Adrenal gland (tissue), 12 donors: ENCODE measurements around the gene MYO9B. TPM values are rescaled to one million over a fixed set of nuclear protein-coding genes. Genes with fewer than 3 reads are reported as not detected.

Experiments used
- DNase-seq, 7 donors: peaks; one replicate each; pipeline ENCODE4 v3.0.0-alpha.2; 2019 to 2020
- H3K27ac ChIP-seq, 5 donors: fragments of 200-600 bp; sonication (generic) in 4 of 5; 1 replicate in 3 of 5; 2 replicates in 2 of 5; pipeline versions ENCODE4 v1.5.1 to v1.8.0; 2016 to 2020; ENCODE audit warnings: mild to moderate bottlenecking in 1 of 5
- H3K27me3 ChIP-seq: fragments of 200-600 bp; 2 replicates; pipeline ENCODE4 v1.8.0; 2021
- H3K36me3 ChIP-seq, 2 donors: fragments of 200-600 bp; replicated peaks in 1 of 2; 1 replicate in 1 of 2; 2 replicates in 1 of 2; pipeline versions ENCODE4 v1.5.1 to v1.8.0; 2018 to 2022
- H3K4me1 ChIP-seq, 2 donors: fragments of 200-600 bp; replicated peaks in 1 of 2; 1 replicate in 1 of 2; 2 replicates in 1 of 2; pipeline versions ENCODE4 v1.5.1 to v1.8.0; 2018 to 2021
- H3K4me3 ChIP-seq, 4 donors: fragments of 200-600 bp; sonication (generic) in 3 of 4; one replicate each; pipeline ENCODE4 v1.5.1; 2016 to 2018
- H3K9me3 ChIP-seq, 3 donors: fragments of 200-600 bp; sonication (generic) in 1 of 3; replicated peaks in 1 of 3; 1 replicate in 2 of 3; 2 replicates in 1 of 3; pipeline versions ENCODE4 v1.5.1 to v1.8.0; 2016 to 2021
- CTCF ChIP-seq, 6 experiments: fragments of 450-650 bp in 4 of 6; fragments of 200-600 bp in 2 of 6; sonication (generic) in 1 of 6; IDR thresholded peaks; 1 replicate in 5 of 6; 2 replicates in 1 of 6; pipeline versions ENCODE4 v1.5.1 to v1.8.0; 2016 to 2021; ENCODE audit warnings: antibody characterized with exemption in 6 of 6, mild to moderate bottlenecking in 2 of 6, moderate library complexity in 1 of 6
- POLR2A ChIP-seq, 2 donors: fragments of 450-650 bp; IDR thresholded peaks; one replicate each; pipeline ENCODE4 v1.6.1; 2017; ENCODE audit warnings: antibody characterized with exemption in 2 of 2, mild to moderate bottlenecking in 2 of 2, moderate library complexity in 1 of 2
- WGBS, 4 donors: extraction: QIAGEN DNeasy Blood & Tissue Kit in 2 of 4; methylation state at CpG; one replicate each; pipeline versions ENCODE4 v1.1.5 to v1.1.7; 2013 to 2017; 5-methylcytosine and 5-hydroxymethylcytosine counted together
- intact Hi-C, 2 donors: fragments of 100-400 bp; cut with DNase I; formaldehyde crosslinking; loops; one replicate each; pipeline versions ENCODE4 v1.14.1 to v1.15.0; 2022 to 2023
- polyA plus RNA-seq, 3 donors: library from polyadenylated mRNA; stranded (reverse); fragments of 200-250 nt in 2 of 3; fragments of 350-450 nt in 1 of 3; fragmentation: Illumina TruSeq in 1 of 3; extraction: RNeasy Lipid Tissue Mini Kit (QIAGEN cat#74804) in 1 of 3; gene quantifications; one replicate each; pipeline ENCODE4 v1.2.3, GENCODE V29; 2013 to 2014
- total RNA-seq, 9 donors: library from RNA; depleted of rRNA in 4 of 9; stranded (reverse); fragments of >200 nt in 4 of 9; fragments of 120-200 nt in 1 of 9; fragmentation: NEBNext Ultra II Directional in 1 of 9; extraction: Animal tissue kit (Norgen Biotek cat#: 25700) in 1 of 9; gene quantifications; one replicate each; pipeline versions ENCODE4 v1.1.0 to v1.2.4, GENCODE V29; 2013 to 2023
- donor health status: healthy with polysubstance abuse.
- donor health status: Bipolar disorder and iron deficiency.
- donor health status: DM: yes; HTN: yes; CAD: no.
- donor health status: DM: no; HTN: no; CAD: no.
- donor health status: DM: no; HTN: no; CAD: no.
- donor health status: DM: yes; HTN: yes; CAD: no.

Gene MYO9B
- total and polyA plus RNA-seq, 12 donors: 23.6 to 236 (median 86.3) TPM

GRCh38 chr19:17245535-17245984 lies 170.0 kb downstream of the MYO9B start, which contains the start of gene NR2F6:
Gene NR2F6 (minus strand): TSS chr19:17245919. CDS start chr19:17245220, 699 bp downstream.
- WGBS, 4 donors: 0 to 1% methylated on average over 38 to 68 of the region's 72 CpGs; no CpG with 5 or more reads in 2 of the 4 donors
- TF ChIP-seq POLR2A (IDR thresholded peaks at IDR 0.05) (peak; percentile 23 to 49), CTCF (IDR thresholded peaks at IDR 0.05) (no peak)
- no peaks in the 10 kb centered on the region for H3K27me3 ChIP-seq
- H3K27ac ChIP-seq: peak within 1 kb of the TSS in 4 of 5 donors; percentile 62 to 86 (median 76)
- H3K4me1 ChIP-seq: peaks cover 0 to 22% of the 10 kb centered on the region in 2 donors
- no peaks in the 10 kb centered on the region for H3K36me3 ChIP-seq
- intact Hi-C loops: no loop called here
- H3K9me3 ChIP-seq: no peaks in the 10 kb centered on the region
- peak within 1 kb of the TSS in 3 of 4 donors; percentile 45 to 99 (median 76) for H3K4me3 ChIP-seq
- no peak for DNase-seq

- Histone ChIP-seq H3K4me1 (peaks cover 0 to 22% of the 10 kb centered on the region in 2 donors), H3K27ac (peak overlapping the region in 4 of 5 donors; percentile 49 to 86 (median 64)), H3K27me3 (no peaks in the 10 kb centered on the region), H3K4me3 (peak overlapping the region in 2 of 4 donors; percentile 19 to 99), H3K9me3 (no peaks in the 10 kb centered on the region), H3K36me3 (no peaks in the 10 kb centered on the region)
- TF ChIP-seq POLR2A (IDR thresholded peaks at IDR 0.05): no peak
- TF ChIP-seq CTCF (IDR thresholded peaks at IDR 0.05): no peak
- WGBS, 4 donors: 14 to 33% (median 25%) methylated on average over 16 to 21 of the region's 21 CpGs
- intact Hi-C loops: no loop called here
- peak in 4 of 7 donors; percentile 32 to 58 (median 45) for DNase-seq
These were observed 171.3 kb downstream of the MYO9B start for GRCh38 chr19:17246681-17247425.

GRCh38 chr19:17248011-17248776 lies 172.6 kb downstream of the MYO9B start:
- no peak overlapping the region for H3K4me3 ChIP-seq
- no peak for DNase-seq
- H3K4me1 ChIP-seq: peaks cover 0 to 14% of the 10 kb centered on the region in 2 donors
- peak overlapping the region in 1 of 5 donors; percentile 5 for H3K27ac ChIP-seq
- TF ChIP-seq POLR2A (IDR thresholded peaks at IDR 0.05) (no peak), CTCF (IDR thresholded peaks at IDR 0.05) (no peak)
- no peaks in the 10 kb centered on the region for H3K36me3 ChIP-seq
- intact Hi-C loops: no loop called here
- no peaks in the 10 kb centered on the region for H3K9me3 ChIP-seq
- no peaks in the 10 kb centered on the region for H3K27me3 ChIP-seq
- 48 to 77% (median 65%) methylated on average over 6 to 21 of the region's 21 CpGs for WGBS, 4 donors
